ENCODE measurements around the gene EPHX1.

Gene EPHX1

DNA sequence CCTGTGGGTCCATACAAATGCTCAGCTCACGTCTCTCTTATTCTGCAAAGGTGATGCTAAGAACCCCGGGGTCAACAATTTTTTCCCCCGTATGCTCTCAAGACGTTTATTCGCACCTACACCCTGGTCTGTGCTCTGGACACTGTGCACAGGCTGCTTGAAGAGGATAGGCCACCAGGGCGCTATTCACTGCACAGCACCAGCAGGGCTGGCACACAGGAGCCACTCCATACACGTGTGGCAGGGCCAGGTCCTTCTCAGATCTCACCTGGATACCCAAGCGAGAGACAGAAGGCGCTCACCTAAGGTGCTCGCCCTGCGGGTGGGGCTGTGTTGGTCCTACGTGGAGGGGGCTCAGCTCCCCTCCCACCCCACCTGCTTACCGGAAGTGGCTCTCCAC, 55.6 kb downstream of the EPHX1 start:
- DNase-seq, result no peak

DNA sequence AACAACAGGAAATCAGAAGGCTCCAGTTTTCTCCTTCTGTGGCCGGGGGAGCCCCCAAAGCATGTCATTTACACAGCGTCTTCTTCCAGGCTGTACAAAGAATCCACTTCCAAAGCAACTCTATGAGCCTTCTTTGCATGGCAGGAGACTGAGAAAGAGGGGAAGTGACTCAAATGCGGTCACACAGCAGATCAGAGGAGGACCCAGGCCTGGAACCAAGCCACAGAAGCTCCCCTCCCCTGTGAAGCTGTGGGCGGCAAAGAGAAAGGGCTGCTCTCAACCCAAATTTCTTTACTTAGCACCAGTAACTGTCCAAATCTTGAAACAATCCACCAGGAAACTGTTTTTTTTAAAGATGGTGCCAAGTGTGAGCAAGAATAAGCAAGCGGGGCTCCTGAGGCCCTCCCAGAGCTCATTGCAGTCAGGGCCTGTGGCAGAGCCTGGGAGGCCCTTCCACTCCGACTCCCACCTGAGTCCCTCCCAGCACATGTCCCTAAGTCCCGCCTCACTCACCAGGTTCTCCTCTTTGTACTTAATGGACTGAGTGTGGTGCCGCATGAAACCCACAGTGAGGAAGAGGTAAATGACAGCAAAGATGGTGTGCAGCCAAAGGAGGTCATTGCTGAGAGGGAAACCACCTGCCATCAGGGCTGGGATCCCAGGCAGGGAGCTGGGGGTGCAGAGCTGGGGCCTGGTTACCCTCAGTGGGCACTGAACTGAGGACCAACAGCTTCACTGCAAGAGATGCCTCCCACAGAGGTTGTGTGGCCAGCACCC, 56.3 kb downstream of the EPHX1 start:
- DNase-seq, result peak; percentile 64

DNA sequence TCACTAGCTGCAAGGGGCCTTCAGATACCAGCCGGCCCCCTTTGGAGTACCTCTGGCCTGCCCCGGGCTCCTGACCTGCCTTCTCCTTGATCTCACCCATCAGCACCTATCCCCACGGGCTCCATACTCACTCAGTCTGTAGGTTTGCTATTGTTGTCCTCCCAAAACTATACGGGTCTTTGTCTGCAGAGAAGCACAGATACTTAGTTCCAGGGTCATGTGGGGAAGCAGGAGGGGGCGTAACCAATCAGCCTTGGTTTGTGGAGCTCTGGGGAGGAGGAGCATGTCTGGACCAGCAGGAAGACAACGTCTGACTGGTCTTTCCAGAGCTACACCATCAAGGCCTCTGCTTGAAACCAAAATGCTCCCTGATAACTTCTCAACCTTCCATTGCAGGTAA, 57.1 kb downstream of the EPHX1 start:
- DNase-seq, result no peak

DNA sequence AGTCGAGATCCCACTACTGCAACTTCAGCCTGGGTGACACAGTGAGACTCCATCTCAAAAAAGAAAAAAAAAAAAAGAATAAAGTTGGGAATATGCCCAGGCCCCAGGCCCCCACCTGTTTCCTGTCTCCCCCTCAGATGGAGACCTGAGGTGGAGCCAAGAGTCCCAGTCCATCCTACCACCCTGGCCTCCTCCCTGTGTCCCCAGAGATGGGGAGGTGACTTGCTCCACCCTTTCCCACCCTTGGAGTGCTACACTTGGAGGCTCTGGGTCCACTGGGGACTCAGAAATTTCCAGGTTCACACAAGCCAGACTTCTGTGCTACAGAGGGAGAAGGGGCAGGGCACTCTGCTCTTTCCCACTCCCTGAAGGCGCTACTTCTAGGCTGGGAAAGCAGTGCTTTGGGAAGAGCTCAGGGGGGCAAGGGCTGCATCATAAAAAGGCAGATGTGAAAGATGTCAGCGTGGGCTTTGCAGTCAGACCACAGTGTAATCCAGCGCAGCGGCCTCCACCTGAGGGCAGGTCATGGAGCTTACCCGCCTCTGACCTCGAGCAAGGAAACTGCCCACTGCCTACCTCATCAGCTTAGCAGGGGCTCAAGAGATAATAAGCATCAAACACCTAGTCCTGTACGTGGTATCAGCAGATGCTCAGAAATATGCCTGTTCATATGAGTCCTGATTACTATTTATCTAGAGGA, 58.9 kb downstream of the EPHX1 start:
- DNase-seq, result no peak

DNA sequence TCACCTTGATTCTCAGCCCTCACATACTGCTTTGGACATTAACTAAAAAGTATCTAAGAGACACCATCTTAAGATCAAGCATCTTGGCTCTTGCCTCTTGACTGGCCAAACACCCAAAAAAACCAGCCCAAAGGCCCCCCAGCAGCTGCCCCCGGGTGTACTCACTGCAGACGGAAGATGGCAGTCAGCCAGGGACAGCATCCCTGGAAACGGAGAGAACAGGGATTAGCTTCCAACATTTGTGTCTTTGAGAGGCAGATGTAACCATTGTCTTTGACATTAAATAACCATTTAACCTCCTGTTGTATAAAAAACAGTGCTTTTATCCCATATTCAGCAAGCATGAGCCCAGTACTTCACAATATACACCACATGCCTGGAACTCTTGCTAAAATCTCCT, 61.0 kb downstream of the EPHX1 start:
- no peak for DNase-seq

DNA sequence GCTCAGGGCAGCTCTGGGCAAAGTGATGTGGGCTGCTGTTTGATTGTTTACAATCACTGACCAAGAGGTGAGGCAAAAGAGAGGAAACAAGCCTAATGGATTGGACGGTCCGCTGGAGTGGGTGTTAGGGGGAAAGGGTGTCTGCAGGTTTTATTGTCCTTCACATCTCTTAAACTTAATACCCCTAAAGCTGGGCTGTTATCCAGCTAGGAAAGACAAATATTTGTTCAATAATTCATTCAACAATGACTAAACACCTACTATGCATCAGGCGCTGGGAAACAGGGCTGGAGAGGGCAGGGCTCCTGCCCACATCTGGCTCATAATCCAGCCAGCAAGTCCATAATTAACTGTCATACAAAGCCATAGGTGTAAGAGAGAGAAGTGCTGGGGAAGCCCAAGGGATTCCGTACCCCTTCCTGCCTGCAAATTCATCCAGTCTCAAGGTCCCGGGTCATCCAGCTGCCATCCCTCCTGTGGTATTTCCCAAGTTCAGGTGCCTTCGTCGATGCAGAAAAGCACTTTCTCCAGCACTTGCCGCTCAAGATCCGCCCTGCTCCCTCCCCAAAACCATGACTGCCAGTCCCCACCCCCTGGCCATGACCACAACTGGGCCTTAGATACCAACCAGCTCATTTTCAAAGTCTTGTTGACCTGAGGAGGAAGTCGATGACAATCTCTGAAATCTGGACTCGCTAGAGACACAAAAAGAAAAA, 61.6 kb downstream of the EPHX1 start:
- DNase-seq, result no peak

DNA sequence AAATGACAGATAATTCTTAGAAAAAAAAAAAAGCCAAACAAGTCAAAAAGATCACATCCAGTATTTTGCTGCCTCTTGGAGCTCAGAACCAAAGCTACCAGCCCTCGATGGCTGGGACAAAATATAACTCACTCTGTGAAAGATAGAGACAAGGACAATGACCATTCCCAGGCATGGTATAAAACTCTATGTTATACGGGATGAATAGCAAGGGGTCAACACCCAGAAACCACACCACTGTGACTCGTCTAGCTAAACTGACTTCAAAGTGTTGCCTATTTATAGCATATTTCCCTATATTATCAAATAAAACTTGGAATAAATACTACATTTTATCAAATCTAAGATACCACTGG, 62.1 kb downstream of the EPHX1 start:
- no peak for DNase-seq

DNA sequence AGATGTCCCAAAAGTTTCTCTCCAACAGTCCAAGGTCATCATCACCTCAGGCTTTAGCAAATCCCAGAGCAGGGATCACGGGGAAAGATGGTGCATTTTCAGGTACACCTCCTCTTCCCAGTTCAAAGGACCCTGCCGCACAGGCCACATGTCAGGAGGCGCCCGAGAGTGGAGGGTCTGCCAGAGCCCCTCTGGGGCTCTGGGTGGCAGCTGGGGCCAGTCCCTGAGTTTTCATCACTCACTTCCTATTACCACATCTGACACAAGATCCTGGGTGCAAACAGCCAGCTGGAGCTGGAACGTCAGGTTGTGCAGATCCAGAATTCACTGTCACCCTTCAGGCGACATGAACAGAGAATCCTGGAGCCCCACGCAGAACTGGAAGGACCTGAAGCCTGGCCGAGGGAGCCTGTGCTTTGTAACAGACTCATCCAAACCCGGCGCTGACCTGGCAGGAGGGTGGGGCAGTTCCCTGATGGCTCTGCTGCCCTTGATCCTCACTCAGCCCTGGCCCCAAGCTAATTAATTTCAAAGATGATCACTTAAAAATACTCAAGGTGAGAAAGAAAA, 63.4 kb downstream of the EPHX1 start:
- no peak for DNase-seq

DNA sequence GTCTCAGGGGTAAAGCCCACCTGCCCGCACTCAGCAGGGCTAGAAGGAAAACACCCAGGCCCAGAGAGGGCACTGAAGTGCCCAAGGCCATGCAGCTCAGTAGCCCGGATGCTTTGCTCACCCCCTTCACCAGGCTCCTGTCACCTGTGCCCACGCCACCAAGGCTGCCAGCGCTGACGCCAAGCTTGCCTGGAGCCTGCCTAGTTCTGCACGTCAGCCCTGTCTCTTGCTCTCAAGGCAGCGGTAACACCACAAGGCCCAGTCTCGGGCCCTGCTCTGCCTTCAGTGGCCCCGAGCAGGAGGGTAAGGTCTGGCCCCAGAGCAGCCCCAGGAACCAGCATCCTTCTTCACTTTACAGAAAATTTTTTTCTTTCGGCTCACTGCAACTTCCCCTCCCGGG, 64.5 kb downstream of the EPHX1 start:
- DNase-seq, result no peak

DNA sequence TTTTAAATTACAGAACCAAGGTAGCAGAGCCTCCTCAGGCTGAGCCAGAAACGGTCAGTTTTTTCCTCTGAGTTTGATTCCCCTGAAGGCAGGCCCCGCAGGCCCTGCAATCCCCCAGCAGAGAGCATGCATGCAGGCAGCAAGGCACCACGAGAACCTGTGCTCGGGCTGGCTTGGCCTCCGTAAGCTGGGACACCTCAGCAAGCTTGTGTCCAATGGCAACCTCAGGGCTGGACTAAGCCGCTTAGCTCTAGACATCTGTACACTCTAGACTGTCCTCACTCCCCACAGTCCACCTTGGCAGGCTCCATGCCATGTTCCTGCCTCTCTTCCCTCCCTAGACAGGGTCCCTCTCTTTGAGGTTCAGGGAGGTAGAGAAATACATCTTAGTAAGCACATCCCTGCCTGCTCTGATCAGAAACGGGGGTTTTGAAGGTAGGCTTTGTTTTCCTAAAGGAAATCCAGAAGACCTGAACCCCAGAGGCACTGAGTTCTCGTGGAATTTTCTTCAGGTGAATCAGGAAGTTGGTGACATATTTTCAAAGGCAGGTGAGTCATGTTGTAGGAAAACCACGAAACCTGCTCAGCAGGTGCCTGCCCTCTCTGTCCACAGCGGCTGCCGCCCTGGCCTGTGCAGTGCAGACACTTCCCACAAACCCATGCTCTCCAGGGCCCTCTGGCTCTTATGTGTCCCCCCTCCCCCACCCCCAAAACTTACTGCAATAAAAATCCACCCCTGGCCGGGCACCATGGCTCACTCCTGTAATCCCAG, 65.3 kb downstream of the EPHX1 start:
- DNase-seq, result no peak

DNA sequence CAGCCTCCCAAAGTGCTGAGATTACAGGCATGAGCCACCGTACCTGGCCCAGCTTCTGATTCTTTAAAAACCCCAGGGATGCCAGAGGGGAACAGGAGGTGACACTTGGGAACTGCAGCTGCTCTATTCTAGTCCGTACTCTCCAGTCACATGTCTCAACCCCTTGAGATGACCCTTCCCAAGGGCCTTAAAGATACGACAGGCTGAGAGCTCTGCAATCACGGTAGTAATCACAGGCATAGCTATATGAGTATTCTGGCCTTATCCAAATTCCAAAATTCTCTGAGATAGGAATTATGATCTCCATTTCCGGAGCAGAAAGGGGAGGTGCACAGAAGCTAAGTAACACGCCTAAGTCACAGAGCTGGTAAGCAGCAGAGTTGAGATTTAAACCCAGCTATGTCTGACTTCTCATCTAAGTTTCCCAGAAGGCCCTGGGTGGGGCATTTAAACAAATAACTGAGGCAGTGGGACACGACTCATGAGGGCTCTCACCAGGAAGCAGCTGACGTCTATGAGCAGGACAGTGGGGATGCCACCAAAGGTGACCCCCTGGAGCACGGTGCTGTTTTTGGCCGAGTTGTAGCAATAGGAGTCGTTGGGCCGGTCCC, 67.1 kb downstream of the EPHX1 start:
- DNase-seq, result no peak

DNA sequence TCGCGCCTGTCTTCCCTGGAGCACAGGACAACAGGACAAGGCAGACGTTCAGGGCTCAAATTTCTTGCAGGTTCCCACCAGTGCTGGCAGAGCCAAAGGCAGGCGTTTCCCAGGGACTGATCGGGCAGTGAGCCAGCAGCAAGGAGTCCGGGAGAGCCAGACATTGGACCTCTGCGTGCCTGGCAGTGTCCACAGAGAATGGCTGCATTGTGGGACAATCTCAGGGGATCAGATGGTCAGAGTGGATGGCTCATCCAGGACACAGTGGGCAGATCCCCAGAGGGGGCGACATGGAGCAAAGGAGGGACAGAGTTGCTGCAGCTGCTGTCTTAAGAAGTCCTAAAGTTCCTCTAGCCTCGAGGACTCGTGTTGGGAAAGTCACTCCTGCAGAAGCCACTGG, 67.7 kb downstream of the EPHX1 start:
- DNase-seq, result peak in 1 of 2 donors; percentile 27

DNA sequence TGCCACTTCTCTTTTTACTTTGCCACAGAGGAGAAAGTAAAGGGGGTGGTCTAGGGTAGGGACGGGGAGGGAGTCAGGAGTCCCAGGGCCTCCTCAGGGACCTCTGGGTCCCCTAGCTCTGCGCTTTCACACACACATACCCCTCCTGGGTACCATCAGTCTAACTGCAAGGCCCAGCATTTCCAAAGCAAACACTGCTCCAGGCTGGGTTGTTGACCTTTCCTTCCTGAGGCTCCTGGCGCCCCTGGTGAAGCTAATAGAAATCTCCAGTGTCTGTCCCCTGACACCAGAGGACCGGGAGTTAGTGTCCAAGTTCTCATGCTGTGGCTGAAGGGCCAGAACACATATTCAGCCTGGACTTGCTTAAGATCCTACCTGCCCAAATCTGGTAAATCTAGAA, 68.4 kb downstream of the EPHX1 start:
- DNase-seq, result no peak

DNA sequence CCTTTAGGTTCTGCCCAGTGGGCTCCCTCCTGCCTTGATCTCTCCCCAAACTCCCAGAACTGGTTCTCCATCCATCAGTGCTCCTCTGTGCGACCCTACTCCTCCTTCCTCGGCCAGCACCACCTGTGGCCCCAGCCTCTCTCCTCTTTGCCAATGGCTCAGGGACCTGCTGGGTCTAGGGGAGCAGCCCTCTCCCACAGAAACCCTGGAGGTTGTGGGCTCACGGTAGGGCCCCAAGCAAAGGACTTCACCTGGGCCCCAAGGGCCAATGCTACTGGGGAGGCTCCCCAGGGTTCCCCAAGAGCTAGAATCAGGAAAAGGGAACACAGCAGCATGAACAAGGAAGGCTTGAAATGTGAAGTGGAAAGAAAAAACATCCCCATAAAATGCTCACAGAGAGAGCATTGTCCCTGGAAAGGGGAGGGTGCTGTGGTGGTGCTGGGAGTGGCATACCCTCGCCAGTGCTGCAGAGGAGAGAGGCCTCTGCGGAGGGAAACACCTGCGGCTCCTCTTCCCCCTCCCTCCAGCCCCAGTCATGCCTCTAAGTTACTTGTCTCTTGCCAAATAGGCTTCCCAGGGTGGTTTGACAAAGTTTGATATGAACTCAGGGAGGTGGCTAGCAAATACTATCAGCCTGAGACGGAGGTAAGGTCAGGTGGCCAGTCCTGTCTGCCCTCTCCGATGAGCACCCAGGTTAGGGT, 69.7 kb downstream of the EPHX1 start:
- DNase-seq, result no peak

DNA sequence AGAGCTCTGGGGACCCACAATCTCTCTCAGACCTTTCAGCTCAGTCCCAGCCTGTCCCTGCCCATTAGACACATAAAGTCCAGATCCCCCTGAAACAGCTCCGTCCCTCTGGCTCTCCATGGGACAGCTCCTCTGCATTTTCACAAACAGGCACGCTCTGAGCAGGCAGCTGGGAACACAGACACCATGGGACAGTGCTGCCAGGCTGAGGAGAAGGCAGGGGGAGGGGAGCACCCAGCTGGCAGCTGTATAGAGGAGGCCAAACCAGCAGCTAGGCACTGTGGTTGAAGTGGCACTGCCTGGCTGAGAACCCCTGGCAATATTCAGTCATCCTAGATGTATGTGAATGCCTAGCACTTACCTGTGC, 70.3 kb downstream of the EPHX1 start:
- DNase-seq, result no peak

DNA sequence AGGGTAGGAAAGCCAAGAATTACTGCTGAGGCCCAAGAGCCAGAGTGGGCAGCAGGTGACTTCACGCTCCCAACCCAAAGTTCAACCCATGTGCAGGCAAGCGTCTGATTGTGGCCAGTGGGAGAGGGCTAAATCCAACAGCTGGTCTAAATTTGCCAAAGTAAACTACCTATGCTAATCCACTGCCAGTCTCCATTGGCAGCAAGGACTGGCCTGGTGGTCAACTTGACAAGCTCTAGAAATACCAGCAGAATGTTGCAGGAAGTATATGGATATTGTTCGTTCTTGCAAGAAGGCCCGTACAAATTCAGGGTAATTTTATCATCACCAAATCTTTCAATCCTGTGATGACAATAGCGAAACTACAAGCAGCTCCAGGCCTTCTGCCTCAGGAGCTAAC, 70.7 kb downstream of the EPHX1 start:
- no peak for DNase-seq

DNA sequence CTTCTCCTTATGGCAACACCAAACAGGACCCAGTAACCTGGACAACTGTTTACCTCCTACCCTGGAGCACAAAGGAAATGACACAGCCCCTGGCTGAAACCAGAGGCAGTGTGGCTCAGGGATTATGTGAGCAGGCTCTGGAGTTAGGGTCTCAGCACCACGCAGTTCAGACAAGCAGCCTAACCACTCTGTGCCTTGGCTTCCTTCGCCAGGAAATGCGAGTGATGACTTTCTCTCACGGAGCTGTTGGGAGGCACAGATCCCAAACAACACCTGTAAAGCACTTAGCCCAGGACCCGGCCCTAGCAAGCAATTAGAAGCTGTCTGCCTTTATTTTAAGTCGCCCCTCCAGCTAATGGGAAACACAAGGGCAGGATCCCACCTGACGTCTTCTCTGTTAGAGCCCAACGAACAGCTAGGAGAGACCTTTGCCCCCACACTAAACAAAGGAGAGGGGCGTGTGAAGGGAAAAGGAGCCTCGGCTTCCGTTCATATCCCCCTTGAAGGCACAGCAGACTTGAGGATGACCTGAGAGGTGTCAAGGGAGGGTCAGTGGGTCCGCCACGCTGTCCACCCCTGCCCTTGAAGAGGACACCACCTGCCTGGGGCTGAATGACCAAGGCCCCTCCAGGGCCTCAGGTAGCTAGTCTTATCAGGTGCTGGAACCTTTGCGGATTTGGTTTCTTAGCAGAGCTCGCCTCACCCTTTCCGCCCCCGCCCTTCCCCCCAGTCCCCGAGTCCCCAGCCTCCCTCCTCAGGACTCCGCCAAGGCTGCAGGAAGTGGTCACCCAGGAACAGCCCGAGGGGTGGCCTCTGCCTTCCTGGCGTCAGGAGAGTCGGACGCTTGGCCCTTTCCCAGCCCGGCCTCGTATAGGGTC, 71.4 kb downstream of the EPHX1 start:
- DNase-seq, result peak; percentile 37 to 51

DNA sequence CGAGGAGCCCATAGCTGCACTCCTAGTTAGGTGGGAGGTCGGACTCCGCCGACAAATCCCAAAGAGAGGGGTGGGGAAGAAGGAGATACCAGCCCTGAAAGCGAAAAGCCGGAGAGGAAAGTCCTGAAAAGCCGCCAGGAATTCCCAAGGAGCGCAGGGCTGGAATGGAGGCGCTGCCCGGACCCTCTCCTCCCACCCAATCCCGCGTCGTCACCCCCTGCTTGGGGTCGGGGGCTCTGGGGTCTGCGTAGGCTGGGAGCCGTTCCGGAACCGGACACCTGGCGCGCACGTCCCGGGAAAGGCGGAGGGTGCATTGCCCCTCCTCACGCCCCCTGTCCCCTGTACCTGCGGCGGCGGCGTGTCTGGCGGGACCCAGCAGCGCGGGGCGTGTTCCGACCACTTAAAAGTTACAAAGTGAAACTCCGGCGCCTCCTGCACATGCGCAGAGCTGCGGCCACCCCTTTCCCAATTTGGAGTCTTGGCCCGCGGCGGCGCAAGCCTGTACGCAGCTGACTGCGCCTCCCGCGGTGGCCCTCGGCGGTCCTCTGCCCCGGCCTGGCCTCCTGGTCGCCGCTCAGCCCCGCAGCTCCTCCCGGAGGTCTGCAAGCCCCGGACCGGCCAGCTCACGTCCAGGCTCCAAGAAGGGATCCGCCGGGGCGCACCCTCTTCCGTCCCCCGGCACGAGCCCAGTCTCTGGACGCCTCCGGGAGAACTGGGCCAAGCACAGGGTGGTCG, 72.2 kb downstream of the EPHX1 start, which contains the start of gene TMEM63A:
Gene TMEM63A, minus strand, starts transcription at position 422 of the 735 bp plus-strand sequence. CDS start 4,800 bp downstream, outside the sequence.
- peak; percentile 89 to 90 for DNase-seq

DNA sequence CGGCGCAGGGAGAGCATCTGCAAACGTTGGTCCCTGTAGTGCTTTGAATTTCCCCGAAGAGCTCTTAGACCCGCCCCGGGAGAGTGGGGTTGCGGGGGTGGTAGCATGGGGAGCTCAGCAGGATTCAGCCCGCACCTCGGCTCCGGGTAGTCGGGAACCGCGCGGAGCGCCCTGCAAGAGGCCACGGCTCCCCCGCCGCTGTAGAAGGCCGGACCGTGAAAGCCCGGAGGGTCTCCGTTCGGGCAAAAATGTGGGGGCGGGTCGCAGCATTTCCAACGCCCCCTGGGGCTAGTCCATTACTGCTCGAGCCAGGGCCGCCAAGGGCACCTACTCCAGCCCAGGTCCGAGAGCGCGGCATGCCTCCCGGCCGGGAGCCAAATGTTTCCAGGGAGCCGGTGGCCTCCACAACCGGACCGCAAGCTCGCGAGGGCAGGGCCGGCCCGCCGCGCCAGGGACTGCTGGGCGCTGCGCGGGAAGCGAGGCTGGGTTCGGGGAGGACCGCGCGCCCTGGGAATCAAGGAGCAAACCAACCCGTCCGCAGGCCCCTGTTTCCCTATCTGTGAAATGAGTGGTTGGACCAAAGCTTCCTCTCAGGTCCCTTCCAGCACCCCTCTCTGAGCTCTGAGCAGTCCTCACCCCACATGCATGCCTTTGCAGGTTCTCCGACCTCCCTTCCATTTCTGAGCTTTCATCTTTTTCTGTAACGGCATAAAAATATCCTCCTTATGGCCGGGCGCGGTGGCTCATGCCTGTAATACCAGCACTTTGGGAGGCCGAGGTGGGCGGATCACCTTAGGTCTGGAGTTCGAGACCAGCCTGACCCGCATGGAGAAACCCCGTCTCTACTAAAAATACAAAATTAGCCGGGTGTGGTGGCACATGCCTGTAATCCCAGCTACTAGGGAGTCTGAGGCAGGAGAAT, 73.0 kb downstream of the EPHX1 start:
- DNase-seq, result peak in 1 of 2 donors; percentile 9
